Spleen (tissue), 7 donors: ENCODE measurements around the gene NR3C2.

ENCODE experiments used
- CTCF ChIP-seq, 11 experiments: fragments of 200-600 bp in 7 of 11; fragments of 450-650 bp in 4 of 11; sonication (generic) in 4 of 11; IDR thresholded peaks in 8 of 11; conservative IDR thresholded peaks in 3 of 11; 1 replicate in 7 of 11; 2 replicates in 4 of 11; pipeline versions ENCODE4 v1.4.0 to v1.8.0; 2016 to 2021; ENCODE audit warnings: antibody characterized with exemption in 11 of 11, inconsistent platforms in 4 of 11, mild to moderate bottlenecking in 1 of 11
- POLR2A ChIP-seq, 3 donors: fragments of 450-650 bp; IDR thresholded peaks; one replicate each; pipeline ENCODE4 v1.5.1; 2017; ENCODE audit warnings: antibody characterized with exemption in 3 of 3, mild to moderate bottlenecking in 1 of 3
- donor health status: DM: no; HTN: no; CAD: no; lungs with moderate emphysema.
- donor health status: DM: no; HTN: no; CAD: no.
- donor health status: DM: no; HTN: no; CAD: no.

- TF ChIP-seq CTCF (IDR thresholded peaks at IDR 0.05 in 8 of 11, conservative IDR thresholded peaks at IDR 0.05 in 3 of 11) (no peak), POLR2A (IDR thresholded peaks at IDR 0.05) (no peak)
Observed at GRCh38 chr4:148412460-148412994, 29.7 kb downstream of the NR3C2 start.
